GM19240 (cell line): Measurements from ENCODE around the gene REN.

Experiments
- DNase-seq: peaks from one replicate; pipeline ENCODE4 v3.0.0; 2011; ENCODE audit warnings: low spot score; ENCODE audit not compliant: insufficient read length

Gene REN

GRCh38 chr1:204154568-204155255 lies 11.4 kb downstream of the REN start:
- DNase-seq, result no peak

- DNase-seq, result no peak
Observed at GRCh38 chr1:204153667-204154066, 12.5 kb downstream of the REN start.

GRCh38 chr1:204152310-204153044 lies 13.7 kb downstream of the REN start:
- DNase-seq, result no peak

- DNase-seq, result no peak
Observed at GRCh38 chr1:204151552-204152309, 14.4 kb downstream of the REN start, which contains the start of gene ETNK2. TSS of gene ETNK2 (minus strand) at chr1:204152044. CDS start at chr1:204151852, 192 bp downstream.

- no peak for DNase-seq
Observed at GRCh38 chr1:204150702-204151551, 15.2 kb downstream of the REN start.

GRCh38 chr1:204149635-204150565 lies 16.2 kb downstream of the REN start:
- DNase-seq, result no peak

- no peak for DNase-seq
Observed at GRCh38 chr1:204149107-204149506, 17.0 kb downstream of the REN start.

- no peak for DNase-seq
Observed at GRCh38 chr1:204147406-204148383, 18.4 kb downstream of the REN start.

GRCh38 chr1:204146965-204147364 lies 19.2 kb downstream of the REN start:
- no peak for DNase-seq

- no peak for DNase-seq
Observed at GRCh38 chr1:204146309-204146708, 19.8 kb downstream of the REN start.

GRCh38 chr1:204145033-204145504 lies 21.1 kb downstream of the REN start:
- DNase-seq, result no peak

- DNase-seq, result no peak
Observed at GRCh38 chr1:204143276-204144041, 22.7 kb downstream of the REN start.

GRCh38 chr1:204142032-204142974 lies 23.8 kb downstream of the REN start:
- DNase-seq, result no peak

GRCh38 chr1:204141131-204141530 lies 25.0 kb downstream of the REN start:
- no peak for DNase-seq

- no peak for DNase-seq
Observed at GRCh38 chr1:204139952-204140351, 26.2 kb downstream of the REN start.

GRCh38 chr1:204139088-204139487 lies 27.0 kb downstream of the REN start:
- DNase-seq, result no peak

GRCh38 chr1:204136814-204137213 lies 29.3 kb downstream of the REN start:
- DNase-seq, result no peak
